Islet of Langerhans (tissue), 1 donor: ENCODE results near the gene MBNL2.
"Not testable (repeated sequence)": the region's sequence is repeated elsewhere in the genome, so short reads cannot be mapped to it uniquely, and the experiment has no call there.

Source experiments
- FAIRE-seq: peaks from one replicate; lab custom pipeline; 2011; peaks lifted over from hg19 to GRCh38; lab: Jason Lieb, UNC

MBNL2 gene

GRCh38 chr13:97348569-97349100 is 126.5 kb downstream of the MBNL2 start:
- no peak for FAIRE-seq

DNA sequence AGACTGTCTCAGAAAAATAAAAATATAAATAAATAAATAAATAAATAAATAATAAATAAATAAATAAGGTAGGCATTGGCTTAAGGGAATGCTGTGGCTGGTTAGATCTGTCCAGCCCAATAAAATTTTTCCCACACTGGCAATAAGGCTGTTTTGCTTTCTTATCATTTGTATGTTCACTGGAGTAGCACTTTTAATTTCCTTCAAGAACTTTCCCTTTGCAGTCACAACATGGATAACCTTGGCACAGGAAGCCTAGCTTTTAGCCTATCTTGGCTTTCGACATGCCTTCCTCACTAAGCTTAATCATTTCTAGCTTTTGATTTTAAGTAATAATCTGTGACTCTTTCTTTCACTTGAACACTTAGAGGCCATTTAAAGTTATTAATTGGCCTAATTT is 129.9 kb downstream of the MBNL2 start:
- not testable (repeated sequence) for FAIRE-seq

DNA sequence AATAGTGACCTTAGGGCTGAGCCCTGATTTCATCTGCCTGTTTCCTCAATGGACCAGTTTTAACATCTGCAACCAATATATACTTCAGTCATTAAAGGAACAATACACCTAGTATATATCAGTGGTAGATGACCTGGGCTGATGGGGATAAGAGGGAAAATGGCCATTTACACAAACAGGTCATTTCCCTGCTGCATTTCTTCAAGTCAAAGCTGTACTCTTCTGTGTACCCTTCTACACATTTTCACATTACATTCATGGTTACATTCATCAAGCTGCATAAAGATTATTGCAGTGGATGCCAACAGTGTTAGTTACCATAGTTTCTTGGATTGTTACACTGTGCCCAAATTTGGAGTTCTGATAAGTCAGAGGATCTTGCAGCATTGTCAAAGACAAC is 130.7 kb downstream of the MBNL2 start:
- FAIRE-seq, result no peak

- FAIRE-seq, result no peak
These were observed 132.0 kb downstream of the MBNL2 start for GRCh38 chr13:97353927-97354675.

DNA sequence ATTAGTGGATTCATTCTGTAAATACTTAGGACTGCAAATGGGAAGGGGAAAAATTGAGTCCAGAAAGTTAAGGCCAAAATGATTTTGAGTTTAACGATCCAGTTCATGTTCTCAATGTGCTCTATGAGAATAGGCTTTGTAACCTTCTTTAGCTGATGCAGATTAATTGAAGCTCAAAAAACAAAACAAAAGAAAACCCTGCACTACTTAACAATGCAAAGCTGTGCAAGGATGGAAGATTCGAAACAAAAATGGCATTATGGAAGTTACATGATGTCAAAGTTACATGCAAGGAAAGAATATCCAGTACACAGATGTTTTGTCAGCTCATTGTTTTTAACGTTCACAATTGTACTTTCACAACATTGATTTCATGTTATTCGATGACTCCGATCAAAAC is 132.7 kb downstream of the MBNL2 start:
- FAIRE-seq, result no peak

DNA sequence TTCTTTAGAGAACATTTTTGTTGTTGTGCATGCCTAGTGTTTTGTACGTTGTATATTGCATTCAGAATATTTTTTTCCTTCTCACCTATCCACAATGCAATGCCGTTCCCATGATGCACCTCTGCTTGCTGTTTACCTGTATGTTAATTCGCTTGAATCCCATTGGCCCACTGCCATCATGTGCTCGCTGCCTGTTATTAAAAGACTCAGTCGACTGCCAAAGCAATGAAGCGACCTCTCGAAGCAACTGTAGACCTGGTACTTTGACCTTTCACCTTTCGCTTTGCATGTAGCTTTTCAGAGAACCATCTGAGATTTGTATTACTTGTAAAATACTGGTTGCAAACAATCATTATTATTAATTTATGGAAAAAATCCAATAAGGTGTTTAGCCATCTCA is 134.5 kb downstream of the MBNL2 start:
- FAIRE-seq, result no peak

- FAIRE-seq, result peak; percentile 49
These were observed 137.3 kb downstream of the MBNL2 start for GRCh38 chr13:97359181-97360057.

- no peak for FAIRE-seq
These were observed 138.5 kb downstream of the MBNL2 start for GRCh38 chr13:97360610-97361009.

DNA sequence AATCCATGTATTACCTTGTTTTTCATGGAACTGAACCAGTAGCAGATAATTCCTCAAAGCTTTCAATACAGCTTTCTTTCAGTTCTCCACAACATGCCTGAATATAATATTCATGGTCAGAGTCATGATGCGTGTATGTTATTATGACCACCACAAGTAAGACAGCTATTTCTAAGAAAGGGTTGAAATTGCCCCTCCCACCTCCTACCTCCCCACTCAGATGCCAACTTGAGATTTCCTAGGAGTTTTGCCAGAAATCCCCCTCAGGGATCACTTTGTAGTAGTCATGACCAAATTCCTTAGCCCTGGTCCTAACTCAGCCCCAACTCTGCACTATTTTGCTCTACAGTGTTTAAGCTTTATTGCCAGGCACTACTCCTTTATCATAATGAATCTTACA is 141.9 kb downstream of the MBNL2 start:
- FAIRE-seq, result no peak

DNA sequence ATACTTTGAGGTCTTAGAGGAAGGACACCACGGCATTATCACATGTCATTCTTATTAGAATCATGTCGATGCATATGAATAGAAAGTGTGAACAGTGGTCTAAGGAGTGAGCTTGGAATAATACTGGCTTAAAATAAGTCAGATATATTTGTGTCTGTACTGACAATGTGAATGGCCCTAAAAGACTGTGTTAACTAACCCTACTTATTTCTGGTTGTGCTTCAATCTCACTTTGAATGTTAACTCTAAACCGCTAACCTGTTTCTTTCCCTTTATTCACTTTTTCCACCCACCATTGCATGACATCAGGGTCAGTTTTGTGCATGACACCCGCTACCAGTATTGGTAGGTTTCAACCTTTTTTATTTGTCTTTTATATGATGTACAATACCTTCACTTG is 142.7 kb downstream of the MBNL2 start:
- no peak for FAIRE-seq

DNA sequence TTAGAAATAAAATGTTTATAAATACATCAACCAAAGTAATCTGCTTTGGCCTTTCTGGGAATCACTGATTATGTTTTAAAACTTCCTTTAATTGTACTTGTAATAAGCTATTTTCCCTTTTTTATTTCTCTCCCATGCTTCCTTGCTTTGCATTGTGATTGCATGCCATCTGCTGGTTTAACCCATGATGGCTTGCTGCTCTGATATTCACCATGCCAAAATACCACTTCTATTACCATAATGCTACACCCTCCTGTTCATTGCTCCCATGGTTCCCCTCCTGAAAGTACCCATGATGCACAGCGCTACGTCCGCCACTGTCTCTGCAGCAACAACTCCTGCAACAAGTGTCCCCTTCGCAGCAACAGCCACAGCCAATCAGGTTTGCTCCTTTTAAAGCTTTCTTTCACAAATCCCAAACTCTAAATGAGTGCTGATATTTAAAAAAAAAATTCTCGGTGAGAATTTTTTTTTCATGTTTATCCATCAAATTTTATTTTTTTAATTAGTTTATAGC is 144.1 kb downstream of the MBNL2 start:
- FAIRE-seq, result no peak

GRCh38 chr13:97367016-97367822 is 145.1 kb downstream of the MBNL2 start:
- FAIRE-seq, result no peak

- FAIRE-seq, result peak; percentile 90
These were observed 147.2 kb downstream of the MBNL2 start for GRCh38 chr13:97369261-97369893.

- no peak for FAIRE-seq
These were observed 149.5 kb downstream of the MBNL2 start for GRCh38 chr13:97371486-97372109.

GRCh38 chr13:97372936-97373335 is 150.8 kb downstream of the MBNL2 start:
- no peak for FAIRE-seq

- FAIRE-seq, result no peak
These were observed 151.7 kb downstream of the MBNL2 start for GRCh38 chr13:97373787-97374186.

DNA sequence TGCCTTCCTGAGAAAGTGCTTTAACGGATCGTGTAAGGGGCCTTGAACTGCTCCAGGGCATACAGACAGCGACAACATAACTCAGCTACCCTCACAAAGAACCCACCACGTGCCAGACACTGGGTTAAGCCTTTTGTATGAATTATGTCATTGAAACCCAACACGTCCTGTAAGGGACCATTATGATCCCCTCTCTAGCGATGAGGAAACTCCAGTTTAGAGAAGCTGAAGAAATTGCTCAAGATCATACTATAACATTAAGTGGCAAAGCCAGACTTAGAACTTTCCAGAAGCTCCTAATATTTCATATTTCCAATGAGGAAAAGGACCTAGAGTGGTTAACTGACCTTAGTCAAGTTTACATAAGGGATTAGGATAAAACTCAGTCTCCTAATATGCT is 154.8 kb downstream of the MBNL2 start:
- no peak for FAIRE-seq

GRCh38 chr13:97379386-97379785 is 157.3 kb downstream of the MBNL2 start:
- no peak for FAIRE-seq

- FAIRE-seq, result no peak
These were observed 158.6 kb downstream of the MBNL2 start for GRCh38 chr13:97380696-97381095.

DNA sequence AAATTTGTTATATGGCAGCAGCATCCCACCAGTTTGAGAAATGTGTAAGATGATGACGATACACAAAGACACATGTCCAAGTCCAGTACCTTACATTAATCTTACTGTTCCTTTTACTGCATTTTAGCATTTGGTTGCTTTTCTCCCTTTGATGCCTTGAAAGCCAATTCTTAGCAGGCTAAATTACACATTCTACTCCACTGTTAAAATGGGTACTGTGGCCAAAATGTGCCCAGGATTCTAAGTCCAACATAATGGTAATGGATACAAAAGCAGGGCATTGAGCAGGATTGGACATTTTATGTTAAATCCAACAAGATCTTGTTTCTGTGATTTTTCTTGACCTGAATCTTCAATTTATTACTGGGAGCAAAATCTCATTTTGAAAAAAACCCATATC is 159.1 kb downstream of the MBNL2 start:
- FAIRE-seq, result no peak

DNA sequence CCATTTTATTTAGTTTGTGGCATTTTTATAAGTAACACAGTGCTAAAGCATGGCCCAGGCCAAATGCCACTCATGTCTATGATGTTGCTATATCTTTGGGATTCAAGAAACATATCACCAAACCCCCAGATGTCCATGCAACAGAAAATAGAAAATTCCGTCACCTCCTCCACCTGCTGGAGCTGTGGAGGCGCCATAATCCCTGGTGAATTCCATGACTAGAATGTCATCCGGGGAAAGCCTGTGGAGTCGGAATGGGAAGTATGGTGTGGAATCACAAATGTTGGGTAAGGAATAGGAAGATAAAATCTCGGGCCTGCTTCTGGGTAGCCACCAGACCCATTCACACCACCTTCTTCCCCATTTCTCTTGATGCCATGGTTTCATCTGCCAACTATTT is 160.1 kb downstream of the MBNL2 start:
- no peak for FAIRE-seq
